H1 (cell line): ENCODE results near the gene A2ML1. TPM values are rescaled to one million over a fixed set of nuclear protein-coding genes. Genes with fewer than 3 reads are reported as not detected.
A peak's percentile ranks its signal among the peaks of the same experiment; 100 is the strongest.

Experiments used
- CTCF ChIA-PET: fragments of 300-600 bp; sonication (Branson Sonifier 250); formaldehyde crosslinking; loops from one replicate; lab custom pipeline; 2021; ENCODE audit not compliant: partially characterized antibody; lab: Charles Lee
- POLR2A ChIA-PET: fragments of 300-600 bp; sonication (Branson Sonifier 250); formaldehyde crosslinking; loops from one replicate; lab custom pipeline; 2021; ENCODE audit warnings: inconsistent platforms; ENCODE audit not compliant: partially characterized antibody; lab: Charles Lee
- DNase-seq, 2 experiments: peaks; one replicate each; pipeline versions ENCODE4 v3.0.0 to v3.0.0-alpha.2; 2010 to 2022; ENCODE audit warnings: low spot score in 2 of 2, low read depth in 1 of 2, mixed read lengths in 1 of 2
- FAIRE-seq: peaks from 2 replicates; lab custom pipeline; 2011; peaks lifted over from hg19 to GRCh38; lab: Jason Lieb, UNC
- H2AFZ ChIP-seq: 2 replicates; pipeline ENCODE4 v1.8.1; 2012; ENCODE audit warnings: low read length, inconsistent platforms
- H2AK5ac ChIP-seq: 2 replicates; pipeline ENCODE4 v1.6.1; 2013; ENCODE audit warnings: low read depth, low read length
- H2BK120ac ChIP-seq: replicated peaks from 2 replicates; pipeline ENCODE3; 2013; ENCODE audit warnings: low read depth, low read length, inconsistent platforms
- H2BK12ac ChIP-seq: 2 replicates; pipeline ENCODE4 v1.6.1; 2013; ENCODE audit warnings: low read depth, low read length
- H2BK15ac ChIP-seq: 2 replicates; pipeline ENCODE4 v1.6.1; 2013; ENCODE audit warnings: low read length
- H2BK20ac ChIP-seq: 2 replicates; pipeline ENCODE4 v1.6.1; 2013; ENCODE audit warnings: low read length
- H2BK5ac ChIP-seq: 2 replicates; pipeline ENCODE4 v1.6.1; 2013; ENCODE audit warnings: low read depth, low read length
- H3K14ac ChIP-seq: 2 replicates; pipeline ENCODE4 v1.6.1; 2013; ENCODE audit warnings: inconsistent platforms; ENCODE audit not compliant: insufficient read length
- H3K18ac ChIP-seq: 2 replicates; pipeline ENCODE4 v1.6.1; 2013; ENCODE audit warnings: low read length; ENCODE audit errors: extremely low read depth
- H3K23ac ChIP-seq: 2 replicates; pipeline ENCODE4 v1.6.1; 2013; ENCODE audit warnings: inconsistent platforms; ENCODE audit not compliant: insufficient read length
- H3K23me2 ChIP-seq: 2 replicates; pipeline ENCODE4 v1.6.1; 2013; ENCODE audit warnings: low read depth, low read length
- H3K27ac ChIP-seq: 2 replicates; pipeline ENCODE4 v1.6.1; 2011; ENCODE audit warnings: low read depth, low read length, inconsistent platforms
- H3K27me3 ChIP-seq, 4 experiments: replicated peaks in 1 of 4; 1 replicate in 1 of 4; 2 replicates in 3 of 4; pipeline versions ENCODE4 v1.6.1 to v1.8.1; 2011 to 2013; ENCODE audit warnings: low read length in 3 of 4, mild to moderate bottlenecking in 3 of 4, inconsistent platforms in 2 of 4, mixed read lengths in 2 of 4, moderate library complexity in 1 of 4; ENCODE audit not compliant: control insufficient read depth in 3 of 4, insufficient read depth in 3 of 4; ENCODE audit errors: extremely low read depth in 1 of 4
- H3K36me3 ChIP-seq, 4 experiments: 2 replicates each; pipeline versions ENCODE4 v1.6.1 to v1.8.1; 2011 to 2013; ENCODE audit warnings: mild to moderate bottlenecking in 4 of 4, low read length in 3 of 4, moderate library complexity in 2 of 4, control low read depth in 1 of 4, inconsistent platforms in 1 of 4; ENCODE audit not compliant: insufficient read depth in 4 of 4, control insufficient read depth in 2 of 4
- H3K4ac ChIP-seq: replicated peaks from 2 replicates; pipeline ENCODE3; 2013; ENCODE audit warnings: low read length, low read depth, mixed read lengths, inconsistent platforms; ENCODE audit not compliant: insufficient read length
- H3K4me1 ChIP-seq, 4 experiments: replicated peaks in 1 of 4; 1 replicate in 1 of 4; 2 replicates in 3 of 4; pipeline versions ENCODE4 v1.6.1 to v1.8.1; 2011 to 2013; ENCODE audit warnings: low read length in 3 of 4, inconsistent platforms in 2 of 4, mixed read lengths in 1 of 4; ENCODE audit not compliant: insufficient read depth in 4 of 4, control insufficient read depth in 3 of 4
- H3K4me2 ChIP-seq, 2 experiments: 2 replicates each; pipeline versions ENCODE4 v1.6.1 to v1.8.1; 2011 to 2013; ENCODE audit warnings: low read depth in 2 of 2, low read length in 2 of 2, control low read depth in 1 of 2, inconsistent platforms in 1 of 2, mild to moderate bottlenecking in 1 of 2; ENCODE audit not compliant: insufficient read depth in 1 of 2
- H3K4me3 ChIP-seq, 4 experiments: fragments of 200-600, 300-600 bp in 1 of 4; sonication (generic), shearing (Covaris generic), sonication (Bioruptor Twin) in 1 of 4; 2 replicates each; pipeline versions ENCODE4 v1.5.1 to v1.8.1; 2011 to 2016; ENCODE audit warnings: low read length in 4 of 4, low read depth in 3 of 4, control low read depth in 2 of 4, inconsistent platforms in 2 of 4, mild to moderate bottlenecking in 2 of 4, mixed read lengths in 1 of 4, moderate library complexity in 1 of 4; ENCODE audit not compliant: insufficient read depth in 2 of 4; ENCODE audit errors: extremely low read depth in 1 of 4
- H3K56ac ChIP-seq: replicated peaks from 2 replicates; pipeline ENCODE3; 2013; ENCODE audit warnings: low read depth, mild to moderate bottlenecking, mixed read lengths, low read length, inconsistent platforms; ENCODE audit not compliant: insufficient read length
- H3K79me1 ChIP-seq: 2 replicates; pipeline ENCODE4 v1.6.1; 2013; ENCODE audit warnings: low read depth, low read length, control low read depth
- H3K79me2 ChIP-seq, 2 experiments: 2 replicates each; pipeline versions ENCODE4 v1.6.1 to v1.8.1; 2012 to 2013; ENCODE audit warnings: low read length in 2 of 2, mild to moderate bottlenecking in 2 of 2, inconsistent platforms in 1 of 2; ENCODE audit not compliant: insufficient read depth in 2 of 2, control insufficient read depth in 1 of 2
- H3K9ac ChIP-seq, 4 experiments: replicated peaks in 1 of 4; 1 replicate in 1 of 4; 2 replicates in 3 of 4; pipeline versions ENCODE4 v1.6.1 to v1.8.1; 2011 to 2013; ENCODE audit warnings: low read depth in 3 of 4, low read length in 3 of 4, control low read depth in 2 of 4, mild to moderate bottlenecking in 2 of 4, moderate library complexity in 2 of 4, inconsistent platforms in 1 of 4; ENCODE audit errors: extremely low read depth in 1 of 4
- H3K9me3 ChIP-seq, 2 experiments: 2 replicates each; pipeline versions ENCODE4 v1.6.1 to v1.8.1; 2012 to 2013; ENCODE audit warnings: mild to moderate bottlenecking in 2 of 2, moderate library complexity in 2 of 2, control low read depth in 1 of 2, inconsistent platforms in 1 of 2, low read depth in 1 of 2, low read length in 1 of 2, mixed read lengths in 1 of 2; ENCODE audit not compliant: insufficient read depth in 2 of 2
- H4K20me1 ChIP-seq, 2 experiments: replicated peaks in 1 of 2; 2 replicates each; pipeline versions ENCODE3 to v1.8.1; 2011 to 2013; ENCODE audit warnings: inconsistent platforms in 2 of 2, low read length in 2 of 2, mild to moderate bottlenecking in 1 of 2; ENCODE audit not compliant: insufficient read depth in 2 of 2, control insufficient read depth in 1 of 2
- H4K5ac ChIP-seq: 2 replicates; pipeline ENCODE4 v1.6.1; 2013; ENCODE audit warnings: low read length, low read depth, mixed read lengths, inconsistent platforms; ENCODE audit not compliant: insufficient read length
- H4K8ac ChIP-seq: 2 replicates; pipeline ENCODE4 v1.8.0; 2013; ENCODE audit warnings: mild to moderate bottlenecking, moderate library complexity, low read length, inconsistent platforms; ENCODE audit not compliant: insufficient read depth; ENCODE audit errors: extremely low read depth
- H4K91ac ChIP-seq: replicated peaks from 2 replicates; pipeline ENCODE3; 2013; ENCODE audit warnings: low read length, mixed read lengths, inconsistent platforms; ENCODE audit not compliant: insufficient read length
- BCL11A ChIP-seq, 2 experiments: IDR thresholded peaks; one replicate each; pipeline ENCODE4 v1.6.1; 2011; ENCODE audit warnings: low read depth in 2 of 2, low read length in 2 of 2, mild to moderate bottlenecking in 2 of 2
- CREB1 ChIP-seq: IDR thresholded peaks from 2 replicates; pipeline ENCODE4 v1.6.1; 2012; ENCODE audit warnings: inconsistent platforms
- WGBS, 2 experiments: shearing (Covaris generic) in 1 of 2; methylation state at CpG; one replicate each; pipeline versions ENCODE4 v1.1.6 to v1.1.7; 2013 to 2015; ENCODE audit warnings: low lambda C conversion rate in 2 of 2, mixed read lengths in 2 of 2, inconsistent platforms in 1 of 2, low coverage in 1 of 2, missing lambda C conversion rate in 1 of 2; ENCODE audit not compliant: insufficient replicate concordance in 2 of 2, insufficient coverage in 1 of 2, insufficient read length in 1 of 2; ENCODE audit errors: extremely low coverage in 1 of 2, missing lambda C conversion rate in 1 of 2; 5-methylcytosine and 5-hydroxymethylcytosine counted together
- polyA plus RNA-seq, 7 experiments: library from polyadenylated mRNA; depleted of rRNA in 3 of 7; stranded (reverse) in 5 of 7; unstranded in 2 of 7; fragments of >200 nt in 5 of 7; fragments of 200-250 nt in 2 of 7; gene quantifications; 1 replicate in 5 of 7; 2 replicates in 1 of 7; 4 replicates in 1 of 7; pipeline versions ENCODE4 v1.2.1 to v1.2.3, GENCODE V29; 2011 to 2013; ENCODE audit warnings: missing spikeins in 2 of 7, mixed read lengths in 2 of 7
- total RNA-seq: library from RNA; stranded (reverse); fragmentation: NEBNext Ultra II Directional; extraction: Animal tissue kit (Norgen Biotek cat#: 25700); gene quantifications from 2 replicates; pipeline ENCODE4 v1.2.1, GENCODE V29; 2021
- TF ChIP-seq, protein P1 (sequence below): IDR thresholded peaks from 2 replicates; pipeline ENCODE4 v1.6.1; 2011; ENCODE audit warnings: low read depth, mild to moderate bottlenecking, low read length; ENCODE audit not compliant: insufficient read depth

A2ML1 gene
- total and polyA plus RNA-seq, 2 of the 8 experiments (the other 6 are each of a cell fraction or from before 2014, with no cell fraction given) = 10.2 to 10.3 TPM

- Histone ChIP-seq H2BK5ac (no peak overlapping the region), H3K9ac (no peak overlapping the region), H3K23ac (no peak overlapping the region), H4K5ac (no peak overlapping the region), H3K27me3 (no peaks in the 10 kb centered on the region), H3K14ac (no peak overlapping the region), H3K36me3 (peaks cover 0 to 12% (median 5%) of the 10 kb centered on the region in 4 experiments; a peak in 4 of 8 replicates), H2AFZ (no peak overlapping the region), H2BK20ac (no peak overlapping the region), H4K8ac (peak overlapping the region; percentile 75; the same call in 1 of the 2 replicates), H3K56ac (no peak overlapping the region), H3K4me1 (no peaks in the 10 kb centered on the region), H3K79me1 (no peaks in the 10 kb centered on the region), H3K4me2 (no peak overlapping the region), H2BK12ac (no peak overlapping the region), H3K27ac (no peak overlapping the region), H3K9me3 (no peaks in the 10 kb centered on the region), H2BK15ac (no peak overlapping the region), H2AK5ac (no peak overlapping the region), H3K79me2 (no peaks in the 10 kb centered on the region), H3K4ac (no peak overlapping the region), H3K18ac (no peak overlapping the region), H2BK120ac (no peak overlapping the region), H4K20me1 (no peaks in the 10 kb centered on the region), H3K23me2 (no peaks in the 10 kb centered on the region), H4K91ac (no peak overlapping the region), H3K4me3 (no peak overlapping the region)
- POLR2A ChIA-PET = interaction anchor here (0.7 to 0.8 kb wide), 2 partner anchors 11 to 77 kb away, joined by 3 read pairs; no protein-coding TSS in a partner anchor
- TF ChIP-seq BCL11A (IDR thresholded peaks at IDR 0.05; ENCODE audit: low read depth in 2 of 2, low read length in 2 of 2) (no peak), CREB1 (no peak)
- TF ChIP-seq, protein P1, sequence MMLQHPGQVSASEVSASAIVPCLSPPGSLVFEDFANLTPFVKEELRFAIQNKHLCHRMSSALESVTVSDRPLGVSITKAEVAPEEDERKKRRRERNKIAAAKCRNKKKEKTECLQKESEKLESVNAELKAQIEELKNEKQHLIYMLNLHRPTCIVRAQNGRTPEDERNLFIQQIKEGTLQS = no peak
- 93% methylated on average over 6 of the region's 6 CpGs; no CpG with 5 or more reads in 1 of the 2 experiments for WGBS, 2 experiments
- FAIRE-seq = no peak
- no peak for DNase-seq
- CTCF ChIA-PET = interaction anchor here (0.6 to 1.3 kb wide), 5 partner anchors 11 to 166 kb away, joined by 3 to 4 read pairs (median 3); no protein-coding TSS in a partner anchor
Measured at GRCh38 chr12:8847435-8847834, 25.0 kb downstream of the A2ML1 start.
